GM21390 (cell line): ENCODE data around the gene RGS16.
A peak's percentile ranks its signal among the peaks of the same experiment; 100 is the strongest.

Source experiments
- ATAC-seq: cut with Tn5 transposase; IDR thresholded peaks from one replicate; pipeline ENCODE4 v1.9.1; 2021; ENCODE audit not compliant: unreplicated experiment

Gene RGS16

DNA sequence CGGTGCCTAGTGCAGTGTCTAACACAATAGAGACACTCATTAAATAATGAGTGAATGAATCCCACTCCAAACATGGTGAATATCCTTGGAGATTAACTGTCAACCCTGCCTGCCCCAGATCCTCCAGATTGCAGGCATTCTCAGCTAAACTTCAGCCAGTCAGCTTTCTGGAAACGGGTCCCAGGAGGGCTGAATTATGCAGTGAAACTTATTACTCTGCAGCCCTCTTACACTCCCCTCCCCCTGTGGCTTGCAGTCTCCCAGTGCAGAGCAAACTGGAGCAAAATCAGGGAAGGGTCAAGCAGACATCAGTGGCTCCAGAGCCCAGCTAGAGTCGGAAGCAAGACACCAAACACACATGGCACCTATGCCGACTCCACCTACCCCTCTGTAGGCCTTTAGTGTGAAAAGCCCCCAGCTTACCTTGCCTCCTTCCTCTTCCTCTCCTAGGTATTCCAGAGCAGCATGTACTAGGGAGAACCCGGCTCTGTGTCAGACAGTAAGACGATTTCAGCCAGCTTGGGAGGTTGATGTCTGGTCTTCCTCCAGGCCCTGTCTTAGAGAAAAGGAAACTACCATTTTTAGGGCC is 6.5 kb upstream of the RGS16 start:
- ATAC-seq: no peak

GRCh38 chr1:182608845-182609610 is 4.8 kb upstream of the RGS16 start:
- ATAC-seq: no peak

DNA sequence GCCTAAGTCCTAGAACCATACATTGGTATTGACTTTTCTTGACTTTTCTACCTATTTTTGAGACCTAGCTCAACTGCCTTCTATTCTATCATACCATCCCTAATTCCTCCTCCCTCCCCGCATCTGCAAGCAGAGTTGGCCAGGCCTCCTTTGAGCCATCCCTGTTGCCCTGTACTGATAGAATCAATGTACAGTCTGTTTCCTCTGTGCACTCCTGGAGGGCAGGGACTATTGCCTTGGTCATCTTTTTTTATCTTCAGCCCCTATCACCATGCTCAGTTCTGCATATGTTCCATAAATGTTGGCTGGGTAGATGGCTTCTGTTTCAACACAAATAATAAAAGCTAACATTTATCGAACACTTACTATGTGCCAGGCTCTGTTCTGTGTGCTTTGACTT is 4.0 kb upstream of the RGS16 start:
- no peak for ATAC-seq

DNA sequence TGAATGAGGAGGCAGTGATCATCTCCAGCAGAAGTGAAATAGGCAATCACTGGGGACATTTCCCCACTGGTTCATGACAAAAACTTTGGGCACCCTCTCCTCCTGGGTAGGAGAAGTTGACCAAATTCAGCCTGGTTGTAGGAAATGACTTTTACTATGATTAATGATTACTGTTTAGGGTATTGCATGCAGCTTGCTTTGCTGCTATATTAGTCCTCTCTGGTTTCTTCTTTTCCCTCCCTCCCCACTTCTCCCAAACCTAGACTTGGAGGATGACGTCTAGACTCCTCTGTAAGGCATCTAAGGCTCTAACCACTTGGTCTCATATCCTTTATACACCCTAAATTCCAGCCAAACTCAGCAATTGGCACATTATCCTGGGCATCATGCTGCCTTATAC is 3.4 kb upstream of the RGS16 start:
- ATAC-seq: no peak

DNA sequence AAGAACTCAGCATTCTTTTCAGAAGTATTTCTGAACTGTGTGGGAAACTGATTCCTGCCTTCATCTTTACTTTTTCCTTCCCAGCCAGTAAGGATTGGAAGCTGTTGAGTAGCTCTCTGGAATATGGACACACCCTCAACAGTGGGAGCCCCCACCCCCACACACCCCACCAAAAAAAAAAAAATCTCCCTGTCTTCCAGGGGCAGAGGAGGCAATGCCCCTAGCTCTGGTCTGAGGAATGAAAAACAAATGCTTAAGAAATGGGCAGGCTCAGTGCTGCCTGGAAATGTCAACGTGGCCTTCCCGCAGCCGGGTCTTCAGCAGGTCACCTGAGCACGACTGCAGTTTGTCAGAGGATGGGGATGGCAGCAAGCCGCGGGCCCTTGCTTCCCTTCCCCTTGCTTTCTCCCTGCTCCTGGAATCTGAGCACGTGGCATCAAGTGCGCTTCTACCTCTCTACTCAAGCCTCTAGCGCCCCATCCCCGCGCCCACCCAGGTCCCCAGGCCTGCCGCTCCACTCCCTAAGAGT is 479 bp downstream of the RGS16 start:
- peak; percentile 8 for ATAC-seq

DNA sequence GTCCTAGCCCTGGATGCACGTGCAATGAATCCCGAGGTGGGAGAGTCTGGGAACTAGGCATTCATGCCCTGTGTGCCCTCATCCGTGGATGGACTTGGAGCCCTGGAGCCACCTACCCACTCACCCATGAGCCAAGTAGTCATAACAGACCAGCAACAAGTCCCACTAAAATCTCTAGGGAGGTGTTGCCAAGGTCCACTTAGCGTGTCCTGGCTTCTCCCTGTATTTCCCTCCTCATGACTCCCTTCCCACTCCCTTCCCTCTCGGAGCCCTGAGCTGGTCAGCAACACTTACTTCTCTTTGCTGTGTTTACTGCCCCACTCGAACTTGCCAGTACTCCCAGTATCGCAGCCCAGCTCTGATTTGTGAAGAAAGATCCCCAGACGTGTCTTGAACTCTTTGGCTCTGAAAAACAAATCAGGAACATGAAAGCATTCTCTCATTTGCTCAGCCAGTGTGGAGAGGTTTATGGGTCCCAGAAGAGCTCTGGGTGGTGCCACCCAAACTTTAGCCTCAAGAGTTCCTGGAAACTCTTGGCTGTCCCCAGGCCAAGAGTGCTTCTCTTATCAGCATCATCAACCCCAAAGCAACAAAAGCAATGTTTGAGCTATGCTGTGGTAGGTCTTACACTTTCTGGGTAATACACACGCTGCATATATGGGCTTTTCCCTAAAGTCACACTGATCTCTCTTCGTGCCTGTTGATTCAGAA is 1.1 kb downstream of the RGS16 start:
- ATAC-seq: no peak

DNA sequence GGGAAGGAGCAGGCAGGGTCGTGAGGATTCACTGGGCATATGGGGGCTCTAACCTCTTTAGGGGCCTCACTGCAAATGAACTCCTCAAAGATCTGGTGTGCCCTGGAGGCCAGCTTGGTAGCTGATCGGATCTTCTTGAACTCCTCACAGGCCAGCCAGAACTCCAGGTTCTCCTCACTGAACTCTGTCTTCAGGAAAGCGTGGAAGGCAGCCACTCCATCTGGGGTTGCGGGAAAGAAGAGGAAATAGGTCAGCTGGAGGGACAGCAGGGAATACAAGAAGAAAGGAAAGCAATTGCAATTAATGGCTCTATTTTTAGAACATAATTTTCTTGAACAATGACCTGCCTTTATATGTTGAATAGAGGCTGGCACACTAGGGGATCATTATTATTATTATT is 2.3 kb downstream of the RGS16 start:
- no peak for ATAC-seq

DNA sequence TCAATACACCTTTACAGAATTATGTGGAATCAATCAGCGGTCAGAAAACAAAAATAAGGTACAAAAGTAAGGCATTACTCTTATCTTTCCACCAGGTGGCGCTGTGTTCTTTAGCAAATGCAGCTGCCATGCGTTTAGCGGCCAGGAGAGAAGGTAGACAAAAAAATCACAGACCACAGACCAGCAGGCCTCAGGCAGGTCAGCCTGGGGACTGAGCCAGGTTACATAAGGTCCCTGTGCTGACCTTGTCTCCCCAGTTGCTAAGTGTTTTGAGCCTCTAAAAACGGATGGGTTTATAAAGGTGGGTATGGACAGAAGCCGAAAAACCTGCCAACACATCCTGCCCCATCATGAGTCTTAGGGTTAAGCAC is 2.8 kb downstream of the RGS16 start:
- no peak for ATAC-seq

- no peak for ATAC-seq
Observed at GRCh38 chr1:182600745-182601415, 3.3 kb downstream of the RGS16 start.

GRCh38 chr1:182600036-182600713 is 4.0 kb downstream of the RGS16 start:
- no peak for ATAC-seq

GRCh38 chr1:182599339-182599738 is 4.8 kb downstream of the RGS16 start:
- no peak for ATAC-seq

GRCh38 chr1:182598296-182598695 is 5.9 kb downstream of the RGS16 start:
- ATAC-seq: no peak

- ATAC-seq: no peak
Observed at GRCh38 chr1:182596934-182597333, 7.3 kb downstream of the RGS16 start.

DNA sequence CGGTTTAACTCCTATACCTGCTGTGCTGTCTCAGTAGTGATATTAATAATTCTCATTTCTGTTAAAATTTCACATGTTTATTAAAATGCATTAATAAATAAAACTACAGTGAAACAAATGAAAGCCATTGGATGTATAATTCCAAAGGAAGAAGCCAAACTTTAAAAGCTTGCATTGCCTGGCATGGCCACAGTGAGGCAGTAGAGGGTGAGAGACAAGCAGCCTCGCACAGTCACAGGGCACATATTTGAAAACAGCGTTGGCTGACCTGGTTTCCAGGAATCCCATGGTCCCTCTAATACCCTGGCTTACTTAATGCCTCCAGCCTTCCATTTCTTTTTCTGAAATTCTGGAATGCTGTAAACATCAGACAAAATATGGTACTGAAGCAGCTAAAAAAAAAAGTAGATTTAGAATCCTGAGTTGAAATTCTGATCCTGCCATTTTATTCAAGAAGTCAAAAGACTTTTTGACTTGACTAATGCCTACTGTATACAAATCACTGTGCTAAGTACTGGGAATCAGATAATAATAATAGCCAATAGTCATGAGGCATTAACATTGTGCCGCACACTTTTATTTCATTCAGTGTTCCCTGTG is 8.4 kb downstream of the RGS16 start:
- no peak for ATAC-seq

GRCh38 chr1:182589931-182590330 is 14.3 kb downstream of the RGS16 start:
- ATAC-seq: no peak

DNA sequence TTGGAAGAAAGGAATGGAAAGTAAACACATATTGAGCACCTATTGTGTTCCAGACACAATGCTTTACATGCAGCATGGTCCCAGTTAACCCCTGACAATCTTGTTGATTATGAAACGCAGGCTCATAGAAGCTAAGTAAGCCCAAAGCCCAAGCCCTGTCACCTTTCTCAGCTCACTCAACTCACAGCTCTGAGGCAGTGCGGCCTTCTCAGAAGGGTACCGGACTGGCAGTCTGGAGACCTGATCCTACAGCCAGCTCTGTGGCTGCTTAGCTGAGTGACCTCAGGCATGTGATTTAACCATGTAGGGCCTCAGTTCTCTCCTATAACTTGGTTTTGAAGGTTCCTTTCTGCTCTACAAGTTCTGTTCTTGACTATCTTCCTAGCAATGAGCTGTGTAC is 14.7 kb downstream of the RGS16 start:
- ATAC-seq: no peak

DNA sequence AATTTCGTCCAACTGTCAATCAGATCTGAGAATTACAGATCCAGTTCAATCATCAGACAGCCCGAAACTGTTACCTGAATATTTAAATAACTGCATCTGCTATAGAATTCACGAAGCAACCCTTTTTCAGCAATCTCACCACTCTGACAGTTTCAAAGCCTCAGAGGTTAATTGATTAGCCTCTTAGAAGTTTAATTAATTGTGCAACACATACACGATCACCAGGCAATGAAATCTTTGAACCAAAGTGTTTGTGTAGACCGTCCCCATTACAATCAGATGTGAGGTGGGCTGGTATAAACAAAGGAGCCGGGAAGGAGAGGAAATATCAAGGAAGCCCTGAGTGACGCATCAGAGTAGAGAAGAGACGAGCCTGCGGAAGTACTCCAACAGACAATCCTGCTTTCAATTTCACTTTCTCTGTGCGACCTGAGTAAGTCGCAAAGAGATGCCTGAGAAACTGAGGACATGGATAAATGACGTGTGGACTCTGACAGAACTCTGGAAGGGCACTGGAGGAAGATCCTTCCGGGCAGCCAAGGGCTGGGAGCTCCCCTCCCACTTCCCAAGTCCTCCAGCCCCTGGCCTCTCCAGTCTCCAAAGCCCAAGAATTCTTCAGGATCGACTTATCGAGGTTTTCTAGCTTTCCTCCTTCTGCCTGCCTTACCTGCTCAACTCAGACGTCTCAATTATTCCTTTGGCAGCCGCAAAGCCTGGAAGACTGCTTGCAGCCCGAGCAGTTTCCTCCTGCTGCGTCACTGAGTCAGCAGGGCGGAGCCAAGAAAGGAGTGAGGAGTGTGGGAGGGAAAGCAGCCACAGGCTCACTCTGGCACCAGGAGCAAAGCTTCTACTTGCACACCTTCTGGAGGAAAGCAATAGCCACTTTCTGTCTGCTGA is 15.4 kb downstream of the RGS16 start, which contains the start of gene RNASEL:
Gene RNASEL (minus strand): TSS at position 757 of the 897 bp plus-strand sequence. CDS start 2,450 bp downstream, outside the sequence.
- peak; percentile 92 for ATAC-seq

- ATAC-seq: no peak
Observed at GRCh38 chr1:182587666-182588499, 16.3 kb downstream of the RGS16 start.
